ENCODE results near the gene DEFB131A.
A peak's percentile ranks its signal among the peaks of the same experiment; 100 is the strongest.
"Not testable (repeated sequence)": the region's sequence is repeated elsewhere in the genome, so short reads cannot be mapped to it uniquely, and the experiment has no call there.

DEFB131A gene

GRCh38 chr4:9495443-9495842 lies 51.2 kb downstream of the DEFB131A start:
- DNase-seq = peak; percentile 50

- not testable (repeated sequence) for DNase-seq
Measured at GRCh38 chr4:9497575-9498467, 53.6 kb downstream of the DEFB131A start.

DNA sequence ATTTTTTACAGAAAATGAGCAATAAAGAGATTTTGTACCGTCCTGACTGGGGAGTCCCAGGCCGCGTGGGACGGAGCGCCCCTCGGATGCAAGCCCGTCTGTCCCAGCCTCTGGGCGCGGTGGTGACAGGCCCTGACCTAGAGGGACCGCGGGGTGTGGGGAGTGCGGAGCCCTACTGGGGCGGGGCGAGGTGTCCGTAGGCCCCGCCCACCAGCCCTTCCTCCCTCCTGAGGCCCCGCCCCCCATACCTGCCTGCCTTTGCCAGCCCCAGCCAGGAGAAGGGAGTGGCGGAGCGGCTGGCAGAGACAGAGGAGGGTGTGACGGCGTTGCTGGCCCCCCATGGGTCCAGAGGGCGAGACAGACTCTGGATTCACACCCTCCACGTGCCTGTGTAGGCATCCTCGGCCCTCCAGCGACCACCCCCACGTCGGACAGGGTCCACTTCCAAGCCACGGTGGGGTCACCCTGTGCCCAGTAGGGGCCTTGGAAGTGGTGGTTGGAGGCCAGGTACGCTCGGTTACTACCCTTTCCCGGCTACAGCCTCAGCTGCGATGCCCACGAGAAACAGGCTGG lies 54.3 kb downstream of the DEFB131A start:
- not testable (repeated sequence) for DNase-seq

DNA sequence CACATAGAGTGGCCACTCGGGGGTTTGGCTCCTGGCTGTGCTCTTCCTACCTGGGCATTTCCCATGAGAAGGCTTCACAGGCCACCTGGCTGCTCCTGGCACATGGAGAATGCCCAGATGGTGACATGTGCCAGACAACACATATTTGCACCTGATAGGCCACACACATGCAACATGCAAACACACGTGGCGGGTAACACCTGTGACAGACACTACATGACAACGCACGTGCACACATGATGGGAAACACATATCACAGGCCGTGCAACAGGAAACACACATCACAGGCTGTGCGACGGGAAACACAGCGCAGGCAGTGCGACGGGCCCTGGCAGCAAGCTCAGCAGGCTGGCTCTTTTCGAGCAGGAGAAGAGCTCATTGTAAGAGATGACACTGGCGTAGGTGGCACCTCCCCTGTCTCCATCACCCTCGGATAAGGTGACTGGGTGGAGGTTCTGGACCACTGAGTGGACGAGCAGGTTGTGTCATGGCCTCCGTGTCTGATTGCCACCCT lies 55.8 kb downstream of the DEFB131A start:
- DNase-seq = not testable (repeated sequence)
